Epithelial cell of proximal tubule (primary cell): Measurements from ENCODE around the gene FBRSL1. TPM values are rescaled to one million over a fixed set of nuclear protein-coding genes. Genes with fewer than 3 reads are reported as not detected.

Source experiments
- DNase-seq: peaks from one replicate; pipeline ENCODE4 v3.0.0-alpha.2; 2011; ENCODE audit warnings: low read depth
- H3K4me3 ChIP-seq: 2 replicates; pipeline ENCODE4 v1.5.1; 2011; ENCODE audit warnings: low read depth, mild to moderate bottlenecking, low read length
- total RNA-seq: library from RNA; depleted of rRNA; stranded (reverse); fragments of >200 nt; gene quantifications from 2 replicates; pipeline ENCODE4 v1.2.3, GENCODE V29; 2015
- TF ChIP-seq, protein P1 (sequence below): conservative IDR thresholded peaks from 2 replicates; pipeline ENCODE4 v1.5.1; 2012; ENCODE audit warnings: low read depth, mild to moderate bottlenecking, low read length

Gene FBRSL1
- total RNA-seq, 1 donor from 2014 or later: 95.9 TPM

DNA sequence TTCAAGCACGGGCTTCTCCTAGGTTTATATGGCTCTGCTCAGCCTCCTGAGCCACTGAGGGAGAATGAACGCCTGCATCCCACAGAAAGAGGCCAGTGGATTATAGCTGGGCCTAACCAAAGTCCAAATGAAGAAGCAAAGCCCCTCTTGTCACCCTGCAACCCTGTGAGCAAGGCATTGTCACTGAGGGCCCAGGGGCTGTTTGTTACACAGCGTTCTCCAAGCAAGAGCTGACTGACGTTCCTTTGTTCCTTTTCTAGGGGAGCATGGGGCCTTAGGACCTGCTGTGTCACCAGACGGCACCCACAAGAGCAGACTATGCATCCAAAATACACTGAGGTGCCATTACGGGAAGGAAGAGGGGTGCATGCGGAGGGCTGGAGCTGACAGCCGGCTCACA lies 4.3 kb upstream of the FBRSL1 start:
- DNase-seq: no peak
- TF ChIP-seq, protein P1, sequence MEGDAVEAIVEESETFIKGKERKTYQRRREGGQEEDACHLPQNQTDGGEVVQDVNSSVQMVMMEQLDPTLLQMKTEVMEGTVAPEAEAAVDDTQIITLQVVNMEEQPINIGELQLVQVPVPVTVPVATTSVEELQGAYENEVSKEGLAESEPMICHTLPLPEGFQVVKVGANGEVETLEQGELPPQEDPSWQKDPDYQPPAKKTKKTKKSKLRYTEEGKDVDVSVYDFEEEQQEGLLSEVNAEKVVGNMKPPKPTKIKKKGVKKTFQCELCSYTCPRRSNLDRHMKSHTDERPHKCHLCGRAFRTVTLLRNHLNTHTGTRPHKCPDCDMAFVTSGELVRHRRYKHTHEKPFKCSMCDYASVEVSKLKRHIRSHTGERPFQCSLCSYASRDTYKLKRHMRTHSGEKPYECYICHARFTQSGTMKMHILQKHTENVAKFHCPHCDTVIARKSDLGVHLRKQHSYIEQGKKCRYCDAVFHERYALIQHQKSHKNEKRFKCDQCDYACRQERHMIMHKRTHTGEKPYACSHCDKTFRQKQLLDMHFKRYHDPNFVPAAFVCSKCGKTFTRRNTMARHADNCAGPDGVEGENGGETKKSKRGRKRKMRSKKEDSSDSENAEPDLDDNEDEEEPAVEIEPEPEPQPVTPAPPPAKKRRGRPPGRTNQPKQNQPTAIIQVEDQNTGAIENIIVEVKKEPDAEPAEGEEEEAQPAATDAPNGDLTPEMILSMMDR: no peak
- no peak overlapping the region for H3K4me3 ChIP-seq

DNA sequence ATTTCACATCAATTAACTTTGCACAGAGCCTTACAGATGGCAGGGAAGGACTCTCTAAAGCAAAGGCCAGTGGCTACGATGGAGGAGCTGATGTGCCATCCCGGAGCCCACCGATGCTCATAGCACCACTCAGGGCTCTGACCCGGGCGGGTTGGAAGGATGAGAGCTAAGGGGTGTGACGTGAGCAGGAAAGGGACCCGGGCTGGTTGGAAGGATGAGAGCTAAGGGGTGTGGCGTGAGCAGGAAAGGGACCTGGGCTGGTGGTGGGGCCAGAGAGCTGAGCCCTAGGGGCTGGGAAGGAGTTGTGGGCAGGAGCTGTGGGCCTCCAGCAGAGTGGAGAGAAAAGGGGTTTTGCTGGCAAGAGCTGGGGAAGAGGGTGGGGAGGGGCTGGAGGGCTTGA lies 3.8 kb upstream of the FBRSL1 start:
- DNase-seq: no peak
- H3K4me3 ChIP-seq: no peak overlapping the region
- TF ChIP-seq, protein P1: no peak

DNA sequence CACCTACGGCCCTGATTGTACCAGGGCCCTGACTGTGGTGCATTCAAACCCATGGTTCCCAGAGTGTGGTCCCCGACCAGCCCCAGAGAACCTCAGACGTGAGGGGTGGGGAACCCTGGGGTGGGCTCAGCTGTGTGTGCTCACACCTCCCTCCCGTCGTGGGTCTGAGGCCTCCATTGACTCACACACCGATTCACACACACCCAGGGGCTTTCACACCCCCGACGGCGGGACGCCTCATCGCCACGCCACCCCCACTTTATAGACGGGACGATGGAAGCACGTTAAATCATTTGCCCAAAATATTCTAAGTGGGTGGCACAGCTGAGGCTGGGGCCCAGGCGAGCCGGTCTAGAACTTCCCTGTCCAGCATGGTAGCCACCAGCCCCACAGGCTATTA lies 3.4 kb upstream of the FBRSL1 start:
- TF ChIP-seq, protein P1: no peak
- DNase-seq: no peak
- H3K4me3 ChIP-seq: no peak overlapping the region

DNA sequence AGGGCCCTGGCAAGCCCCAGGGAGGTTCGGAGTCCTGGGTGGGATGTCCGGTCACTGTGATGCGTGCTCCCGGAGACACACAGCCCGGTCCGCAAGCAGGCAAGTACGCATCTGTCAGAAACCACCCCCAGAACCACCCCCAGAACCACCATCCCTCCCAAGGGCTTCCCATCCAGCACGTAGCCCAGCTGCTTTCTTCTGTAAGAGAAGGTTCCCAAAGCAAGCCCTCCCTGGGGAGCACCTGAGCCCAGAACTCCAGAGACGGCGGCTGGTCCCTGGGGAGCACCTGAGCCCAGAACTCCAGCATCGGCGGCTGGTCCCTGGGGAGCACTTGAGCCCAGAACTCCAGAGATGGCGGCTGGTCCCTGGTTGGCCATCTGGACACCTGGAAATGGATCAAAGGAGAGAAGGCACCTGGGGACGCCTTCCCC lies 2.6 kb upstream of the FBRSL1 start:
- no peak overlapping the region for H3K4me3 ChIP-seq
- no peak for DNase-seq
- TF ChIP-seq, protein P1: no peak

DNA sequence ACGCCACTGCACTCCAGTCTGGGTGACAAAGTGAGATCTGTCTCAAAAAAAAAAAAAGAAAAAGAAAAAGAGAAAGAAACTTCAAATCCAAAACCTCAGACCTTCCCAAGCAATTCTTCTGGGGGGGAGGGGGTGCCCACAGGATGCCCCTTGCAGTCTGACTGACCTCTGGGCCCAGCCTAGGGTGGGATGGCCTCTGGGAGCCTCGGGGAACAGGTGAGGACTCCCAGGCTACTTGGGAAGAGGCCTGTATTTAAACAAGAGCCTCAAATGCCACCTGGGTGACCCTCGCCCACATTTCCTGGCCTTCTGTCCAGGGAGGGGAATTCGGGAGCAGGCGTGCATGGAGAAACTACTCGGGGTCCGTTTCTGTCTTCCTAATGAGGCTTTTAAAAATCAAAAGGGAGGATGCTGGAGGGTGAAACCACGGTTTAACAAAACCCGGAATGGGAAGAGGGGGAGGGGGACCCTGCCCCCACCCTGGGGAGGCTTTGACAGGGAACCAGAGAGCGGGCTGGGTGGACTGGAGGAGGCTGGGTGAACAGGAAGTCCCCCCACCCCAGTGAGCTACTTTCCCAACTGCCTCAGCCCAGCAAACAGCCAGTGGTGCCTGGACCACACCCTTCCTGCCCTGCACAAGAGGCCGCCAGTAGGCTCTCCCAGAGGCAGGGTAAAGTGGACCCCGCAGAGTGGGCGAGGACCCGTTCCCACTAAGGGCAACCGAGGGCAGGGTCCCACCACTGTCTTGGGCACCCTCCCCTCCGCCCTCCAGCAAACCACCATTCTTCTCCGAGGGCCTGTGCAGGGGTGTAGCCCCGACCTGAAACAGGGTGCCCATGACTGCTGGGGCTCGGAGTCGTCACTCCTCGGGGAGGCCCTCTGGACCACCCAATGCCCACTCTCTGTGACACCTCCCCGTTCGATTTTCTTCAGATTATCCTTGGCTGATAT lies 1.5 kb upstream of the FBRSL1 start:
- no peak overlapping the region for H3K4me3 ChIP-seq
- TF ChIP-seq, protein P1: no peak
- no peak for DNase-seq

DNA sequence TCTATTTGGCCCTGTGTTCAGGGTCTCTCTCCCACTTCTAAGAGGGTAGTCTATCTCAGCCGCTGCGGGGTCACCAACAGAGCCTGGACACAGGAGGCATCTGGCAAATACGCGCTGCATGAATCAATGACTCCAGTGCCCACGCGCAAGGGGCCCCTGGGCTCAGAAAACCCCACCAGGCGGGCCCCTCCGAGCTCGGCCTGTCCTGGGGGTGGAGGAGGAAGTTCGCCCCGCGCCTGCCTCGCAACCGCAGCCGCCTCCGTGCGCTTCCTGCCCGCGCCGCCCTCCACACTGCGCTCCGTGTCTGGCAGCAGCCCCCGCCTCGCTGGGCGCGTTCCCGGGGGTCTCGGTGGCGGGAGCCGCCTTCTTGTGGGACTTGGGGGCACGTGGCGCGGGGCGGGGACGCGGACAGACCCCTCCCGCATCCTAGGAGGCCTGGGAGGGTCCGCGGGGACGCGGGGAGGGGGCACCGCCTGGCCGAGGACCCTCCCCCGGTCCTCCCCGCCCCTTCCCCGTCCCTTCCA lies 811 bp upstream of the FBRSL1 start:
- TF ChIP-seq, protein P1: no peak
- DNase-seq: no peak
- H3K4me3 ChIP-seq: peak overlapping the region; percentile 48
